Fibroblast of villous mesenchyme (primary cell): ENCODE results near the gene SGSH. TPM values are rescaled to one million over a fixed set of nuclear protein-coding genes. Genes with fewer than 3 reads are reported as not detected.
A peak's percentile ranks its signal among the peaks of the same experiment; 100 is the strongest.

Experiments
- DNase-seq: peaks from one replicate; pipeline ENCODE4 v3.0.0-alpha.2; 2010; ENCODE audit warnings: low read depth
- H3K4me3 ChIP-seq: 2 replicates; pipeline ENCODE4 v1.5.1; 2011; ENCODE audit warnings: low read depth, mild to moderate bottlenecking, low read length
- total RNA-seq: library from RNA; depleted of rRNA; stranded (reverse); fragments of >200 nt; gene quantifications from 2 replicates; pipeline ENCODE4 v1.2.3, GENCODE V29; 2012
- TF ChIP-seq, protein P1 (sequence below): IDR thresholded peaks from 2 replicates; pipeline ENCODE4 v1.5.1; 2012; ENCODE audit warnings: low read depth, mild to moderate bottlenecking, low read length; ENCODE audit not compliant: insufficient read depth

SGSH gene
- total RNA-seq, 1 donor, result 12.1 TPM

- H3K4me3 ChIP-seq, result no peak overlapping the region
- TF ChIP-seq, protein P1, sequence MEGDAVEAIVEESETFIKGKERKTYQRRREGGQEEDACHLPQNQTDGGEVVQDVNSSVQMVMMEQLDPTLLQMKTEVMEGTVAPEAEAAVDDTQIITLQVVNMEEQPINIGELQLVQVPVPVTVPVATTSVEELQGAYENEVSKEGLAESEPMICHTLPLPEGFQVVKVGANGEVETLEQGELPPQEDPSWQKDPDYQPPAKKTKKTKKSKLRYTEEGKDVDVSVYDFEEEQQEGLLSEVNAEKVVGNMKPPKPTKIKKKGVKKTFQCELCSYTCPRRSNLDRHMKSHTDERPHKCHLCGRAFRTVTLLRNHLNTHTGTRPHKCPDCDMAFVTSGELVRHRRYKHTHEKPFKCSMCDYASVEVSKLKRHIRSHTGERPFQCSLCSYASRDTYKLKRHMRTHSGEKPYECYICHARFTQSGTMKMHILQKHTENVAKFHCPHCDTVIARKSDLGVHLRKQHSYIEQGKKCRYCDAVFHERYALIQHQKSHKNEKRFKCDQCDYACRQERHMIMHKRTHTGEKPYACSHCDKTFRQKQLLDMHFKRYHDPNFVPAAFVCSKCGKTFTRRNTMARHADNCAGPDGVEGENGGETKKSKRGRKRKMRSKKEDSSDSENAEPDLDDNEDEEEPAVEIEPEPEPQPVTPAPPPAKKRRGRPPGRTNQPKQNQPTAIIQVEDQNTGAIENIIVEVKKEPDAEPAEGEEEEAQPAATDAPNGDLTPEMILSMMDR, result no peak
- peak; percentile 17 for DNase-seq
These were observed 42.0 kb downstream of the SGSH start for GRCh38 chr17:80177986-80178595.

GRCh38 chr17:80176757-80177156 lies 43.4 kb downstream of the SGSH start:
- TF ChIP-seq, protein P1, result no peak
- DNase-seq, result no peak
- no peak overlapping the region for H3K4me3 ChIP-seq

- no peak overlapping the region for H3K4me3 ChIP-seq
- TF ChIP-seq, protein P1, result no peak
- DNase-seq, result no peak
These were observed 46.2 kb downstream of the SGSH start for GRCh38 chr17:80173916-80174315.

GRCh38 chr17:80173126-80173525 lies 47.0 kb downstream of the SGSH start:
- no peak overlapping the region for H3K4me3 ChIP-seq
- TF ChIP-seq, protein P1, result no peak
- DNase-seq, result no peak

DNA sequence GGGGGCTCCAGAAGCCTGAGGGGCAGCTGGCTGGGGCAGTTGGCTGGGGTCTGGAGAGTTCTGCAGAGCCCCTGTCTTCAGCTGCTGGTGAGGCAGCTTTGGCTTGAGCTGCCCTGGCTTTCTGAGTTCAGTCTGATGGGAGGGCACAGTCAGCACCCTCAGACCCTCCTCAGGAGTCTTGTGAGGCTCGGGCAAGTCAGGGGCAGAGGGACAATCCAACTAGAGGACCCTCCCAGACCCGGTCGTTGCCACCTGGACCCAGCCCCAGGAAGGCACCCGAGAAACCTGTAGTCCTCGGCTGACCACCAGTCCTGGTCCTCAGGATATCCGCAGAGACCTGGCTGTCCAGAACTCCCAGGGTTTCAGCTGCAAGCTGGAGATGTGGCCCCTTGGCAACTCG lies 48.5 kb downstream of the SGSH start:
- H3K4me3 ChIP-seq, result no peak overlapping the region
- TF ChIP-seq, protein P1, result no peak
- DNase-seq, result no peak

- DNase-seq, result no peak
- TF ChIP-seq, protein P1, result no peak
- H3K4me3 ChIP-seq, result no peak within 1 kb of the TSS
These were observed 50.2 kb downstream of the SGSH start, which contains the start of gene CARD14 for GRCh38 chr17:80169784-80170500. CARD14 (plus strand) TSS chr17:80170030; CDS start chr17:80181439, 11,409 bp downstream.
